HepG2 (cell line): ENCODE data around the gene KCNQ5. TPM values are rescaled to one million over a fixed set of nuclear protein-coding genes. Genes with fewer than 3 reads are reported as not detected.

Experiments
- ATAC-seq: fragments of 200-7000 bp; cut with Tn5 transposase; 3 replicates; pipeline ENCODE4 v1.9.1; 2020; ENCODE audit warnings: mild to moderate bottlenecking, moderate library complexity
- BruUV-seq: library from RNA; stranded (reverse); fragments of 400-500 nt; replicated peaks from 2 replicates; lab custom pipeline; 2021; lab: Mats Ljungman, UMichigan
- CTCF ChIA-PET: fragments of 300-600 bp; formaldehyde crosslinking; extraction: SDS; loops from one replicate; lab custom pipeline; 2021; ENCODE audit warnings: low total read pairs, inconsistent platforms, low intra/inter-chr PET ratio; lab: Yijun Ruan, JAX
- POLR2A ChIA-PET: fragments of 350-600 bp; sonication (Branson Sonifier 250); formaldehyde crosslinking; loops from one replicate; lab custom pipeline; 2020; ENCODE audit warnings: antibody characterized with exemption, inconsistent platforms; lab: Yijun Ruan, JAX
- DNase-seq: peaks from one replicate; pipeline ENCODE4 v3.0.0-alpha.2; 2015; ENCODE audit warnings: low spot score
- FAIRE-seq: peaks from 3 replicates; lab custom pipeline; 2011; peaks lifted over from hg19 to GRCh38; lab: Jason Lieb, UNC
- H2AFZ ChIP-seq: one replicate; pipeline ENCODE4 v1.6.1; 2011; ENCODE audit warnings: low read length, inconsistent platforms
- H3K27ac ChIP-seq: fragments of 300-600 bp; 3 replicates; pipeline ENCODE4 v1.8.0; 2011; ENCODE audit warnings: mixed run types, mild to moderate bottlenecking, mixed read lengths, low read length, inconsistent platforms; ENCODE audit not compliant: insufficient read depth; ENCODE audit errors: extremely low read length
- H3K27me3 ChIP-seq, 2 experiments: fragments of 200-600 bp in 1 of 2; 2 replicates in 1 of 2; 3 replicates in 1 of 2; pipeline versions ENCODE4 v1.6.0 to v1.8.0; 2011; ENCODE audit warnings: low read length in 2 of 2, mild to moderate bottlenecking in 2 of 2, moderate library complexity in 2 of 2, inconsistent platforms in 1 of 2; ENCODE audit not compliant: insufficient read depth in 2 of 2, control insufficient read depth in 1 of 2
- H3K36me3 ChIP-seq, 2 experiments: fragments of 200-600 bp in 1 of 2; replicated peaks in 1 of 2; 2 replicates in 1 of 2; 3 replicates in 1 of 2; pipeline versions ENCODE4 v1.5.1 to v1.8.0; 2011; ENCODE audit warnings: low read length in 2 of 2, inconsistent platforms in 1 of 2; ENCODE audit not compliant: insufficient read depth in 2 of 2, control insufficient read depth in 1 of 2
- H3K4me1 ChIP-seq: 2 replicates; pipeline ENCODE4 v1.5.1; 2012; ENCODE audit warnings: low read length, inconsistent platforms; ENCODE audit not compliant: insufficient read depth
- H3K4me2 ChIP-seq: 2 replicates; pipeline ENCODE4 v1.6.0; 2011; ENCODE audit warnings: low read depth, low read length, inconsistent platforms
- H3K4me3 ChIP-seq, 3 experiments: fragments of 200-600 bp in 1 of 3; sonication (generic), shearing (Covaris generic) in 1 of 3; replicated peaks in 1 of 3; 2 replicates each; pipeline ENCODE4 v1.5.1; 2011 to 2016; ENCODE audit warnings: low read length in 3 of 3, inconsistent platforms in 2 of 3, low read depth in 2 of 3, mild to moderate bottlenecking in 2 of 3, control low read depth in 1 of 3, mixed read lengths in 1 of 3; ENCODE audit not compliant: insufficient read depth in 1 of 3
- H3K79me2 ChIP-seq: one replicate; pipeline ENCODE4 v1.6.1; 2011; ENCODE audit warnings: low read length, inconsistent platforms; ENCODE audit not compliant: insufficient read depth
- H3K9ac ChIP-seq: 2 replicates; pipeline ENCODE4 v1.6.0; 2011; ENCODE audit warnings: mild to moderate bottlenecking, low read depth, low read length, inconsistent platforms; ENCODE audit not compliant: insufficient read depth
- H3K9me3 ChIP-seq: 2 replicates; pipeline ENCODE4 v1.5.1; 2012; ENCODE audit warnings: mild to moderate bottlenecking, low read length
- H4K20me1 ChIP-seq: 2 replicates; pipeline ENCODE4 v1.6.0; 2011; ENCODE audit warnings: inconsistent platforms, mild to moderate bottlenecking, low read length, moderate library complexity; ENCODE audit not compliant: insufficient read depth
- ATF6 ChIP-seq: sonication (generic); formaldehyde crosslinking; conservative IDR thresholded peaks from 2 replicates; pipeline ENCODE4 v1.4.0; 2020; ENCODE audit warnings: missing genetic modification reagents
- ATF7-NPFF ChIP-seq: sonication (generic); formaldehyde crosslinking; IDR thresholded peaks from 2 replicates; pipeline ENCODE4 v1.8.1; 2023; ENCODE audit warnings: mild to moderate bottlenecking, low read depth, missing genetic modification reagents, moderate library complexity
- DDIT3 ChIP-seq: sonication (generic); formaldehyde crosslinking; IDR thresholded peaks from 2 replicates; pipeline ENCODE4 v1.4.0; 2020; ENCODE audit warnings: mild to moderate bottlenecking, missing genetic modification reagents
- HNRNPK ChIP-seq: fragments of 200-400 bp; formaldehyde crosslinking; IDR thresholded peaks from 2 replicates; pipeline ENCODE4 v1.6.1; 2018; ENCODE audit warnings: low read length, low read depth, moderate library complexity, mild to moderate bottlenecking; ENCODE audit not compliant: poor library complexity, severe bottlenecking
- KDM5A ChIP-seq: fragments of 200-600 bp; sonication (generic); IDR thresholded peaks from 2 replicates; pipeline ENCODE4 v1.7.0; 2018; ENCODE audit warnings: antibody characterized with exemption, mild to moderate bottlenecking, low read length, borderline replicate concordance
- KMT2A ChIP-seq: sonication (generic); formaldehyde crosslinking; IDR thresholded peaks from 2 replicates; pipeline ENCODE4 v1.4.0; 2020; ENCODE audit warnings: missing genetic modification reagents
- NBN ChIP-seq: fragments of 450-650 bp; conservative IDR thresholded peaks from 2 replicates; pipeline ENCODE4 v1.6.1; 2017
- NCOA2 ChIP-seq: sonication (generic); formaldehyde crosslinking; IDR thresholded peaks from 2 replicates; pipeline ENCODE4 v1.8.0; 2022; ENCODE audit warnings: inconsistent platforms
- NFYC ChIP-seq: IDR thresholded peaks from 2 replicates; pipeline ENCODE4 v1.6.1; 2016; ENCODE audit warnings: missing genetic modification reagents, missing compliant biosample characterization
- POGK ChIP-seq: sonication (generic); formaldehyde crosslinking; conservative IDR thresholded peaks from 2 replicates; pipeline ENCODE4 v1.8.0; 2022; ENCODE audit warnings: mild to moderate bottlenecking, moderate library complexity, missing genetic modification reagents
- SMC3 ChIP-seq: IDR thresholded peaks from 2 replicates; pipeline ENCODE4 v1.6.1; 2011; ENCODE audit warnings: low read length, improper control_type of control experiment
- THAP9 ChIP-seq: sonication (generic); formaldehyde crosslinking; IDR thresholded peaks from 2 replicates; pipeline ENCODE4; 2020; ENCODE audit warnings: missing genetic modification reagents, mild to moderate bottlenecking, borderline replicate concordance
- ZFP90 ChIP-seq: sonication (generic); formaldehyde crosslinking; IDR thresholded peaks from 2 replicates; pipeline ENCODE4 v1.8.0; 2022; ENCODE audit warnings: missing genetic modification reagents, mild to moderate bottlenecking, inconsistent platforms, borderline replicate concordance
- ZNF446 ChIP-seq: sonication (generic); formaldehyde crosslinking; IDR thresholded peaks from 2 replicates; pipeline ENCODE4 v1.5.0; 2020; ENCODE audit warnings: mild to moderate bottlenecking, missing genetic modification reagents
- ZNF557 ChIP-seq: sonication (generic); formaldehyde crosslinking; IDR thresholded peaks from 2 replicates; pipeline ENCODE4 v1.4.0; 2020; ENCODE audit warnings: missing genetic modification reagents
- ZNF567 ChIP-seq: sonication (generic); formaldehyde crosslinking; IDR thresholded peaks from 2 replicates; pipeline ENCODE4 v1.8.1; 2023; ENCODE audit warnings: mild to moderate bottlenecking, missing genetic modification reagents, borderline replicate concordance
- WGBS: methylation state at CpG from one replicate; pipeline ENCODE4 v1.1.6; 2017; ENCODE audit warnings: low lambda C conversion rate; 5-methylcytosine and 5-hydroxymethylcytosine counted together
- in situ Hi-C: cut with HindIII; loops from 2 replicates; pipeline ENCODE4 v1.10.0; 2017; ENCODE audit warnings: low pct_unique_long_range_greater_than_20kb; ENCODE audit not compliant: extremely low pct_ligation_motif_present
- intact Hi-C: fragments of 100-400 bp; cut with micrococcal nuclease; formaldehyde crosslinking; loops from one replicate; pipeline ENCODE4 v1.10.0; 2022; ENCODE audit not compliant: unreplicated experiment
- polyA plus RNA-seq, 8 experiments: library from polyadenylated mRNA; depleted of rRNA in 3 of 8; stranded (reverse) in 7 of 8; unstranded in 1 of 8; fragments of >200 nt; fragmentation: Illumina TruSeq in 4 of 8; extraction: Trizol in 4 of 8; gene quantifications; 2 replicates each; pipeline versions ENCODE4 v1.2.1 to v1.2.3, GENCODE V29; 2011 to 2016; ENCODE audit warnings: low read depth in 4 of 8, missing spikeins in 1 of 8, mixed read lengths in 1 of 8; ENCODE audit not compliant: insufficient read depth in 1 of 8
- total RNA-seq, 5 experiments: library from RNA; depleted of rRNA; stranded (reverse); fragments of >200 nt; fragmentation: Illumina TruSeq; extraction: Trizol; gene quantifications; 2 replicates each; pipeline ENCODE4 v1.2.3, GENCODE V29; 2016; ENCODE audit warnings: low read depth in 1 of 5

The KCNQ5 gene
- total and polyA plus RNA-seq, 2 of the 13 experiments (the other 11 are each of a cell fraction or from before 2014, with no cell fraction given) = 0.04 TPM; not detected in 1

- no peak overlapping the region for H2AFZ ChIP-seq
- no peak overlapping the region for H3K27ac ChIP-seq
- H3K9me3 ChIP-seq = no peaks in the 10 kb centered on the region
- H3K79me2 ChIP-seq = no peaks in the 10 kb centered on the region
- intact Hi-C loops (no loop called here), in situ Hi-C loops (no loop called here)
- ATAC-seq (no peak), FAIRE-seq (no peak), DNase-seq (no peak)
- ChIA-PET CTCF (no interaction called here), POLR2A (no interaction called here)
- no peak overlapping the region for H3K9ac ChIP-seq
- no peak overlapping the region for H3K4me2 ChIP-seq
- H3K4me1 ChIP-seq = no peaks in the 10 kb centered on the region
- no peaks in the 10 kb centered on the region for H3K27me3 ChIP-seq
- BruUV-seq = no TSS peak
- H3K36me3 ChIP-seq = no peaks in the 10 kb centered on the region
- 46% methylated on average over 4 of the region's 4 CpGs for WGBS
- no peaks in the 10 kb centered on the region for H4K20me1 ChIP-seq
- H3K4me3 ChIP-seq = no peak overlapping the region
- TF ChIP-seq KMT2A (CRISPR knock-in tag) = no peak
- TF ChIP-seq ATF6 (CRISPR knock-in tag) = no peak
- TF ChIP-seq NCOA2 (CRISPR knock-in tag) = no peak
- TF ChIP-seq ZFP90 (CRISPR knock-in tag) = no peak
- no peak for TF ChIP-seq HNRNPK
- no peak for TF ChIP-seq NBN
- TF ChIP-seq ZNF446 (CRISPR knock-in tag) = no peak
- no peak for TF ChIP-seq NFYC (CRISPR knock-in tag)
- TF ChIP-seq THAP9 (CRISPR knock-in tag) = no peak
- no peak for TF ChIP-seq ZNF557
- no peak for TF ChIP-seq DDIT3 (CRISPR knock-in tag)
- no peak for TF ChIP-seq ATF7-NPFF (CRISPR knock-in tag)
- no peak for TF ChIP-seq KDM5A
- TF ChIP-seq SMC3 = no peak
- TF ChIP-seq POGK (CRISPR knock-in tag) = no peak
- no peak for TF ChIP-seq ZNF567 (CRISPR knock-in tag)
Observed at GRCh38 chr6:73204252-73204651, 582.4 kb downstream of the KCNQ5 start.
